ENCODE results near the gene DEPDC1B. TPM values are rescaled to one million over a fixed set of nuclear protein-coding genes. Genes with fewer than 3 reads are reported as not detected.

The DEPDC1B gene
- total and polyA plus RNA-seq, 2 experiments from 2014 or later, result 38.3 to 67.9 TPM

- TF ChIP-seq ZNF462 (CRISPR knock-in tag; IDR thresholded peaks at IDR 0.05) (no peak), REST (IDR thresholded peaks at IDR 0.05; ENCODE audit: unreplicated experiment) (no peak), CREB1 (CRISPR knock-in tag; IDR thresholded peaks at IDR 0.05; ENCODE audit: low read depth) (no peak)
Observed at GRCh38 chr5:60638300-60638699, 61.7 kb downstream of the DEPDC1B start (continued).

- no peaks in the 10 kb centered on the region for H3K27me3 ChIP-seq (ENCODE audit: insufficient read depth)
- H3K4me1 Mint-ChIP-seq, result no peaks in the 10 kb centered on the region
- H3K9me2 ChIP-seq (ENCODE audit: insufficient read depth), result no peaks in the 10 kb centered on the region
Observed at GRCh38 chr5:60636644-60637043, 63.3 kb downstream of the DEPDC1B start.

More at GRCh38 chr5:60636644-60637043, 63.3 kb downstream of the DEPDC1B start:
- Histone ChIP-seq H3K36me3 (ENCODE audit: insufficient read depth) (no peaks in the 10 kb centered on the region; the same call in 1 of the 2 replicates), H3K4me2 (no peak overlapping the region), H3K4me3 (no peak overlapping the region), H3K27ac (ENCODE audit: low read depth) (no peak overlapping the region), H2AFZ (no peak overlapping the region), H3F3A (replicated peaks; ENCODE audit: low read depth) (no peaks in the 10 kb centered on the region), H4K20me1 (replicated peaks; ENCODE audit: insufficient read depth) (no peaks in the 10 kb centered on the region), H3K4me1 (ENCODE audit: insufficient read depth) (no peaks in the 10 kb centered on the region), H3K79me2 (replicated peaks; ENCODE audit: insufficient read depth) (0 out of 2 replicates have a peak, but pooled peaks cover 5% of the 10 kb centered on the region)
- no peak overlapping the region for H3K4me3 Mint-ChIP-seq
- no peak overlapping the region for H3K27ac Mint-ChIP-seq
- ATAC-seq (no peak), DNase-seq (ENCODE audit: low spot score) (no peak)
- TF ChIP-seq CREB1 (CRISPR knock-in tag; IDR thresholded peaks at IDR 0.05; ENCODE audit: low read depth) (no peak), ZNF331 (CRISPR knock-in tag; IDR thresholded peaks at IDR 0.05; ENCODE audit: low read depth) (no peak), EZH2 (IDR thresholded peaks at IDR 0.05; ENCODE audit: low read depth, unreplicated experiment) (no peak), STAT1 (IDR thresholded peaks at IDR 0.05; ENCODE audit: unreplicated experiment) (no peak), CTCF (conservative IDR thresholded peaks at IDR 0.05; ENCODE audit: low read depth in 2 of 2) (no peak), REST (IDR thresholded peaks at IDR 0.05; ENCODE audit: unreplicated experiment) (no peak)
- peaks cover 7% of the 10 kb centered on the region for H3K27me3 Mint-ChIP-seq (ENCODE audit: insufficient read depth, low read depth, poor library complexity)
- peaks cover 44% of the 10 kb centered on the region for H3K36me3 Mint-ChIP-seq (ENCODE audit: low read depth)
- H3K9me3 Mint-ChIP-seq, result no peaks in the 10 kb centered on the region

All from GM23338 (cell line).